ENCODE data around the gene PRMT7. TPM values are rescaled to one million over a fixed set of nuclear protein-coding genes. Genes with fewer than 3 reads are reported as not detected.

PRMT7 gene
- polyA plus RNA-seq, 3 donors = 15.0 to 41.1 (median 15.2) TPM

- WGBS (ENCODE audit: insufficient coverage) = 87% methylated on average over 10 of the region's 11 CpGs
- H3K36me3 ChIP-seq (replicated peaks in 1 of 2; ENCODE audit: control insufficient read depth in 1 of 2, insufficient read depth in 2 of 2, low read length in 2 of 2) = peaks cover 30 to 42% of the 10 kb centered on the region in 2 donors
These were observed 47.1 kb downstream of the PRMT7 start for GRCh38 chr16:68357923-68358322.

DNA sequence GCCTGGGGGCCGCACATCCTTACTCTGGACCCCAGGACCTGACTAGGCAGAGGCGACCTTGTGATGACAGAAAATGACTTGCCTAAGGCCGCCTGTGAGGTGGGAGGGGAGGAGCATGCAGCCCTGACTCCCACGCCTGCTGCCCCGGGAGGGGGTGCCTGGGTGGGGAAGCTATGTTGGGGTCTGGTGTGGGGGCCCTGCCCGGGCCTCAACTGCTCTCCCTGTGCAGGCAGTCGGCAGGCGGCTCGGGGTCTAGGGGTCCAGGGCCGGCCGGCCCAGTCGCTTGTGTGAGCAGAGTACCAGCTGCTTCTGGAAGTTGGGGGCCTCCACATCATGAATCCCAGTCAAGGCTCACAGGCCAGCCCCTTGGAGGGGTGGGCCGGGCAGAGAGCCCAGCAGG is 48.1 kb downstream of the PRMT7 start:
- intact Hi-C loops (cut with micrococcal nuclease) = no loop called here

More at GRCh38 chr16:68357923-68358322, 47.1 kb downstream of the PRMT7 start:
- H3K4me2 ChIP-seq (replicated peaks; ENCODE audit: extremely low read depth, low read length, poor library complexity, severe bottlenecking) = no peak overlapping the region
- Mint-ChIP-seq H3K27me3 (ENCODE audit: low read depth in 3 of 3) (peaks cover 6 to 25% (median 10%) of the 10 kb centered on the region in 3 donors), H3K4me1 (peaks cover 24% of the 10 kb centered on the region), H3K9me3 (no peaks in the 10 kb centered on the region), H3K27ac (no peak overlapping the region), H3K4me3 (no peak overlapping the region), H3K36me3 (peaks cover 50 to 55% of the 10 kb centered on the region in 2 donors)
- H3K27me3 ChIP-seq (ENCODE audit: control insufficient read depth in 2 of 2, insufficient read depth in 2 of 2, low read length in 2 of 2) = no peaks in the 10 kb centered on the region
- DNase-seq = no peak
- H3K9me3 ChIP-seq (replicated peaks in 1 of 2; ENCODE audit: control insufficient read depth in 1 of 2, insufficient read depth in 1 of 2, low read length in 2 of 2) = no peaks in the 10 kb centered on the region
- no peaks in the 10 kb centered on the region for H4K20me1 ChIP-seq (ENCODE audit: insufficient read depth, low read length)
- intact Hi-C loops (cut with micrococcal nuclease) = no loop called here
- peaks cover 18 to 20% of the 10 kb centered on the region in 2 donors for H3K4me1 ChIP-seq (ENCODE audit: control insufficient read depth in 1 of 2, insufficient read depth in 2 of 2, low read length in 2 of 2)
- no peak overlapping the region for H2AFZ ChIP-seq (ENCODE audit: insufficient read depth, low read depth, low read length, poor library complexity, severe bottlenecking)
- no peak overlapping the region for H3K27ac ChIP-seq (ENCODE audit: low read depth in 1 of 2, low read length in 2 of 2)
- H3K79me2 ChIP-seq (ENCODE audit: insufficient read depth, low read length) = no peaks in the 10 kb centered on the region
- TF ChIP-seq CTCF (IDR thresholded peaks at IDR 0.05) = no peak
- no peak overlapping the region for H3K9ac ChIP-seq (ENCODE audit: insufficient read depth, low read length, poor library complexity, severe bottlenecking)
- no peak overlapping the region for H3K4me3 ChIP-seq (replicated peaks in 1 of 3; ENCODE audit: low read depth in 2 of 3, low read length in 3 of 3)

More for the DNA sequence above, 48.1 kb downstream of the PRMT7 start:
- Histone ChIP-seq H3K79me2 (ENCODE audit: insufficient read depth, low read length) (no peaks in the 10 kb centered on the region), H3K4me2 (replicated peaks; ENCODE audit: extremely low read depth, low read length, poor library complexity, severe bottlenecking) (no peak overlapping the region), H3K36me3 (replicated peaks in 1 of 2; ENCODE audit: control insufficient read depth in 1 of 2, insufficient read depth in 2 of 2, low read length in 2 of 2) (peaks cover 20 to 32% of the 10 kb centered on the region in 2 donors), H3K9me3 (replicated peaks in 1 of 2; ENCODE audit: control insufficient read depth in 1 of 2, insufficient read depth in 1 of 2, low read length in 2 of 2) (no peaks in the 10 kb centered on the region), H3K27ac (ENCODE audit: low read depth in 1 of 2, low read length in 2 of 2) (no peak overlapping the region), H2AFZ (ENCODE audit: insufficient read depth, low read depth, low read length, poor library complexity, severe bottlenecking) (no peak overlapping the region), H3K4me3 (replicated peaks in 1 of 3; ENCODE audit: low read depth in 2 of 3, low read length in 3 of 3) (no peak overlapping the region), H3K27me3 (ENCODE audit: control insufficient read depth in 2 of 2, insufficient read depth in 2 of 2, low read length in 2 of 2) (no peaks in the 10 kb centered on the region), H4K20me1 (ENCODE audit: insufficient read depth, low read length) (no peaks in the 10 kb centered on the region), H3K9ac (ENCODE audit: insufficient read depth, low read length, poor library complexity, severe bottlenecking) (no peak overlapping the region), H3K4me1 (ENCODE audit: control insufficient read depth in 1 of 2, insufficient read depth in 2 of 2, low read length in 2 of 2) (peaks cover 20% of the 10 kb centered on the region in 2 donors)
- peaks cover 26% of the 10 kb centered on the region for H3K4me1 Mint-ChIP-seq
- DNase-seq = no peak
- TF ChIP-seq CTCF (IDR thresholded peaks at IDR 0.05) = no peak
- 94% methylated on average over 13 of the region's 13 CpGs for WGBS (ENCODE audit: insufficient coverage)
- H3K4me3 Mint-ChIP-seq = no peak overlapping the region
- no peak overlapping the region for H3K27ac Mint-ChIP-seq
- H3K36me3 Mint-ChIP-seq = peaks cover 41 to 45% of the 10 kb centered on the region in 2 donors
- no peaks in the 10 kb centered on the region for H3K9me3 Mint-ChIP-seq
- H3K27me3 Mint-ChIP-seq (ENCODE audit: low read depth in 3 of 3) = peaks cover 8 to 27% (median 10%) of the 10 kb centered on the region in 3 donors

Measured in CD14-positive monocyte (primary cell).